Stimulated activated effector memory CD8-positive, alpha-beta T cell treated with anti-CD3 and anti-CD28 coated beads, Interleukin-12 subunit alpha, Interleukin-12 subunit beta, amount 100 ng/mL, for 72 hours (primary cell): ENCODE data around the gene ZNF439.
"Not testable (repeated sequence)": the region's sequence is repeated elsewhere in the genome, so short reads cannot be mapped to it uniquely, and the experiment has no call there.

Experiments
- ATAC-seq: fragments of 150-1000 bp; cut with Tn5 transposase; 2 replicates; pipeline ENCODE4 v1.10.0; 2021
- DNase-seq, 2 donors: peaks; one replicate each; pipeline ENCODE4 v3.0.0; 2021 to 2022; ENCODE audit warnings: low spot score in 2 of 2
- H3K27ac Mint-ChIP-seq: one replicate; pipeline ENCODE4 v1.8.0; 2022; ENCODE audit warnings: mild to moderate bottlenecking, mixed read lengths
- H3K36me3 Mint-ChIP-seq: one replicate; pipeline ENCODE4 v1.8.0; 2022; ENCODE audit warnings: mild to moderate bottlenecking, mixed read lengths
- H3K4me1 Mint-ChIP-seq: one replicate; pipeline ENCODE4 v1.8.0; 2022; ENCODE audit warnings: mixed read lengths
- H3K4me3 Mint-ChIP-seq: one replicate; pipeline ENCODE4 v1.8.0; 2022; ENCODE audit warnings: mild to moderate bottlenecking, mixed read lengths
- H3K9me3 Mint-ChIP-seq: one replicate; pipeline ENCODE4 v1.8.0; 2022; ENCODE audit warnings: mixed read lengths

Gene ZNF439

DNA sequence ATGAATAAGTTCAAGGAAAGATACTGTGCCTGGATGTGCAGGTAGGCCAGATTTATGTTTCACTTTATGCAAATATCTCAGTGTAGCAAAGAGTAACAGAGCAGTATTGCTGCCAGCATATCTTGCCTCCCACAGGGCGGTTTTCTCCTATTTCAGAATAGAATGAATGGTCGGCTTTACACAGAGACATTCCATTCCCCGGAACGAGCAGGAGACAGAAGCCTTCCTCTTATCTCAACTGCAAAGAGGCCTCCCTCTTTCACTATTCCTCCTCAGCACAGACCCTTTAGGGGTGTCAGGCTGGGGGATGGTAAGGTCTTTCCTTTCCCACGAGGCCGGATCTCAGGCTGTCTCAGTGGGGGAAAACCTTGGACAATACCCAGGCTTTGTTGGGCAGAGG lies 41.4 kb downstream of the ZNF439 start:
- H3K9me3 Mint-ChIP-seq, H3K36me3 Mint-ChIP-seq, DNase-seq, H3K27ac Mint-ChIP-seq, ATAC-seq, H3K4me3 Mint-ChIP-seq: not testable (repeated sequence)
- peaks cover 19% of the 10 kb centered on the region for H3K4me1 Mint-ChIP-seq

DNA sequence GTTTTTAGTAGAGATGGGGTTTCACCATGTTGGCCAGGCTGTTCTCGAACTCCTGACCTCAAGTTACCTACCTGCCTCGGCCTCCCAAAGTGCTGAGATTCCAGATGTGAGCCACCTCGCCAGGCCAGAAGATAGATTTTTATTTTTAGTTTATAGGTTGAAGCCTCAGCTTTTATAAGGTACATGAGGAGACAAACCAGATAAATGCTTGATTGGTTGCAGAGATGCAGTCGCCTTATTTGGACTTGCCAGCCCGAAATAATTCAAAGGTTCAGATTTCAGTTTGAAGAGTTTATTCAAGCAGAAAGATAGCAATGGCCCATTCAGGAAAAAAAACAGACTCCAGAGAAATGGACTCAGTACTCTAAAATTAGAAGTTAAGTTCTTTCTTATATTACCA lies 42.1 kb downstream of the ZNF439 start:
- no peak overlapping the region for H3K4me3 Mint-ChIP-seq
- H3K27ac Mint-ChIP-seq: no peak overlapping the region
- no peak for DNase-seq
- H3K36me3 Mint-ChIP-seq: no peaks in the 10 kb centered on the region
- peaks cover 5% of the 10 kb centered on the region for H3K9me3 Mint-ChIP-seq
- peaks cover 19% of the 10 kb centered on the region for H3K4me1 Mint-ChIP-seq
- no peak for ATAC-seq

DNA sequence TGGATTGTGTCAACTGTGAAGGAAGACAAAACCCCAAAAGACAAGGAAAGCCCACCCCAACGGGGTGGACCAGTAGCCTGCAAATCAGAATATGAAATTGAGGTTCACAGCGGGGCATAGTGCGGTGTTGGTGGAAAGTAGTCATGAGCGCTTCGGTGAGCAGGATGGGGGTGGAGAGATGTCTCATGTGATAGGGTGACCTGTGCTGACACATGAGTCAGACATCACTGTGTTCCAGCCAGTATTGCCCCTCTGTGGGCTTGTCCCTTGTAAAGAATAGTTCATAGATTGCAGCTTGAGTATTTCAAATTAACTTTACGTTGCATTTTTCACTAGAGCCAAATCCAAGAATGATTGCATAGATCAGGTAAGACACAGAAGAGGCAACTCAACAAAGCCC lies 46.3 kb downstream of the ZNF439 start:
- no peak for DNase-seq
- H3K4me1 Mint-ChIP-seq: no peaks in the 10 kb centered on the region
- H3K9me3 Mint-ChIP-seq: peaks cover 7% of the 10 kb centered on the region
- no peak for ATAC-seq
- H3K27ac Mint-ChIP-seq: no peak overlapping the region
- H3K4me3 Mint-ChIP-seq: no peak overlapping the region
- H3K36me3 Mint-ChIP-seq: no peaks in the 10 kb centered on the region

DNA sequence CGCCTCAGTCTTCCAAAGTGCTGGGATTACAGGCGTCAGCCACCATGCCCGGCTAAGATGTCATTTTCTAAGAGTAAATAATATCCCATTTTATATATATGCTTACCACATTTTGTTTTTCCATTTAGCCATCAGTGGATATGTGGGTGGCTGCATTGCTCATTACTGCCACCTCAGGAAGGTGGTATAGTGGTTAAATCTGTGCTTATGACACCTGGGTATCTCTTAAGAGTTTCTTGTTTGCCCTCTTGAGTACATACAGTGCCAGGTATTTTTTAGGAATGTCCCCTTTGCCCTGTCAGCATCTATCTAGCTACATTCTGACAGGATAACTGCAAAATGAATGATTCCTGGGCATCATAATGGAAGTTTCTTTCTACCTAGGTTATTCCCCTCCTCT lies 53.7 kb downstream of the ZNF439 start:
- Mint-ChIP-seq H3K27ac (no peak overlapping the region), H3K36me3 (peaks cover 4% of the 10 kb centered on the region), H3K4me1 (no peaks in the 10 kb centered on the region), H3K9me3 (peaks cover 14% of the 10 kb centered on the region), H3K4me3 (no peak overlapping the region)
- DNase-seq: no peak
- no peak for ATAC-seq

DNA sequence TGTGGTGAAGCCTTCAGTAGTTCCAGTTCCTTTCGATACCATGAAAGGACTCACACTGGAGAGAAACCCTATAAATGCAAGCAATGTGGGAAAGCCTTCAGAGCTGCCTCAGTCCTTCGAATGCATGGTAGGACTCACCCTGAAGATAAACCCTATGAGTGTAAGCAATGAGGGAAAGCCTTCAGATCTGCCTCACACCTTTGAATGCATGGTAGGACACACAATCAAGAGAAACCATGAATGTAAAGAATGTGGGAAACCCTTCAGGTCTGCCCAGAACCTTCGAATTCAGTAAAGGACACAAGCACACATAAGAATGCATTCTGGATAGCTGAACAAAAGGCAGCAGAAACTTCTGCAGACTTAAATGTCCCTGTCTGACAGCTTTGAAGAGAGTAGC lies 57.4 kb downstream of the ZNF439 start:
- no peak overlapping the region for H3K27ac Mint-ChIP-seq
- H3K4me1 Mint-ChIP-seq: no peaks in the 10 kb centered on the region
- peaks cover 19% of the 10 kb centered on the region for H3K9me3 Mint-ChIP-seq
- H3K36me3 Mint-ChIP-seq: peaks cover 4% of the 10 kb centered on the region
- H3K4me3 Mint-ChIP-seq: no peak overlapping the region
- DNase-seq (no peak), ATAC-seq (no peak)

DNA sequence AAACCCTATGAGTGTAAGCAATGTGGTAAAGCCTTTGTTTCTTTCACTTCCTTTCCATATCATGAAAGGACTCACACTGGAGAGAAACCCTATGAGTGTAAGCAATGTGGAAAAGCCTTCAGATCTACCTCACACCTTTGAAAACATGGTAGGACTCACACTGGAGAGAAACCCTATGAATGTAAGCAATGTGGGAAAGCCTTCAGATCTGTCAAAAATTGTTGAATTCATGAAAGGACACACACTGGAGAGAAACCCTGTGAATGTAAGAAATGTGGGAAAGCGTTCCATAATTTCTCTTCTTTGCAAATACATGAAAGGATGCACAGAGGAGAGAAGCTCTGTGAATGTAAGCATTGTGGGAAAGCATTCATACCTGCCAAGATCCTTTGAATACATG lies 63.4 kb downstream of the ZNF439 start:
- peaks cover 14% of the 10 kb centered on the region for H3K9me3 Mint-ChIP-seq
- H3K36me3 Mint-ChIP-seq, DNase-seq, ATAC-seq, H3K27ac Mint-ChIP-seq, H3K4me3 Mint-ChIP-seq, H3K4me1 Mint-ChIP-seq: not testable (repeated sequence)

DNA sequence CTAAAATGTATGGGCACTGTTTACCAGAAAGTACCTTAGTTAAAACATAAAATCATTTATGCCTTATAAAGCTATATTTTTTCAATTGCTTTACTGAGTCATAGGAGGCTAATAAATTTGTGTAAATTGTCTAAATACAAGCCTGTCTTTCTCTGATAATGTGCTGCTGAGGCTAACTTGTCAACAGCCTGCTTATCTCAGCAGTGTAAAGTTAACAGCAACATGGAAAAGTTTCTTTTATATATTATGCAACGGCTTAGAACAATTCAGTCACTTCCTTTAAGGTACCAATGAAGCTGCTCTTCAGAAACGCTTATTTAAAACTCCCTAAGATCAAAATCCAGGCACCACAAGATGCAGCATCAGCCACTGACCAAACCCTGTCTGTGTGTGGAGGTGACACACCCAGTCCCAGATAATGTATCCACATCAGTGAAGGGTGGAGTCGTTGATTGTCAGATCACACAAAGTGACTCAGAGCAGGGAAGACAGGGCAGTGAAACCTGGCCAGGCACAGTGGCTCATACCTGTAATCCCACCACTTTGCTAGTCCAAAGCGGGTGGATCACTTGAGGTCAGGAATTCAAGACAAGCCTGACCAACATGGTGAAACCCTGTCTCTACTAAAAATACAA lies 66.0 kb downstream of the ZNF439 start:
- DNase-seq, H3K9me3 Mint-ChIP-seq, H3K36me3 Mint-ChIP-seq, H3K4me3 Mint-ChIP-seq, H3K4me1 Mint-ChIP-seq, H3K27ac Mint-ChIP-seq, ATAC-seq: not testable (repeated sequence)
